WI38 (cell line): ENCODE measurements around the gene GFY.

Source experiments
- H3K4me3 ChIP-seq: 2 replicates; pipeline ENCODE4 v1.5.1; 2011; ENCODE audit warnings: low read depth, mild to moderate bottlenecking, control low read depth, low read length
- TF ChIP-seq, protein P1 (sequence below): IDR thresholded peaks from 2 replicates; pipeline ENCODE4 v1.5.1; 2012; ENCODE audit warnings: low read depth, mild to moderate bottlenecking, control low read depth, low read length

Gene GFY

DNA sequence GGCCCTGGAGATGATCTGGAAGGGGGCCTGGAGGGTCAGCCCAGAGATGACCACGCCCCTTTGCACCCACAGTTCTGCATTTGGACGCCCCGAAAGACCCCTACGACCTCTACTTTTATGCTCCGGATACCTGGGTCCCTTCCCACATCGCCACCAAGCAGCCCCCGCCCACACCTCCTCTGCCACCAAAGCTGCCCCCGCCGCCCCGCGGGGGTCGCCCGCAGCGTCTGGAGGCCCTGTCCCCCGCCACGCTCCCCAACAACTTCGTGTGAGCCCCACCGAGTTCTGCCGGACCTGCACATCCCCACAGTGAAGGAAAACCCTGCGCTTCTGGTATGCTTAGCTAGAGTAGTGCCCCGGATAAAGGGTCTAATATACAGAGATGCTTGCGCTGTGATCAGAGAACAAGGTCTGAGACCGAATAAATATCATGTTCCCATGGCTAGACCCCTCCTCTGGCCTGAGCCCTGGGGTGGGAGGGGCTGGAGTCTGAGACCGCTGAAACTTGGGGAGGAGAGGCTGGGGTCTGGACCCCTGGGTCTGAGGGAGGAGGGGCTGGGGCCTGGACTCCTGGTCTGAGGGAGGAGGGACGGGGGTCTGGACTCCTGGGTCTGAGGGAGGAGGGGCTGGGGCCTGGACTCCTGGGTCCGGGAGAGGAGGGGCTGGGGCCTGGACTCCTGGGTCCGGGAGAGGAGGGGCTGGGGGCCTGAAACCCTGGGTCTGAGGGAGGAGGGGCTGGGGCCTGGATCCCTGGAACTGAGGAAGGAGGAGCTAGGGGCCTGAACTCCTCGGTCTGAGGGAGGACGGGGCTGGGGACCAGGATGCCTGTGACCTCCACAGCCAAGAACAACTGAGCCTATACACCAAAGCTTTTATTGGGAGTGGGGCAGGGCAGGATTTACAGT lies 3.6 kb downstream of the GFY start:
- TF ChIP-seq, protein P1, sequence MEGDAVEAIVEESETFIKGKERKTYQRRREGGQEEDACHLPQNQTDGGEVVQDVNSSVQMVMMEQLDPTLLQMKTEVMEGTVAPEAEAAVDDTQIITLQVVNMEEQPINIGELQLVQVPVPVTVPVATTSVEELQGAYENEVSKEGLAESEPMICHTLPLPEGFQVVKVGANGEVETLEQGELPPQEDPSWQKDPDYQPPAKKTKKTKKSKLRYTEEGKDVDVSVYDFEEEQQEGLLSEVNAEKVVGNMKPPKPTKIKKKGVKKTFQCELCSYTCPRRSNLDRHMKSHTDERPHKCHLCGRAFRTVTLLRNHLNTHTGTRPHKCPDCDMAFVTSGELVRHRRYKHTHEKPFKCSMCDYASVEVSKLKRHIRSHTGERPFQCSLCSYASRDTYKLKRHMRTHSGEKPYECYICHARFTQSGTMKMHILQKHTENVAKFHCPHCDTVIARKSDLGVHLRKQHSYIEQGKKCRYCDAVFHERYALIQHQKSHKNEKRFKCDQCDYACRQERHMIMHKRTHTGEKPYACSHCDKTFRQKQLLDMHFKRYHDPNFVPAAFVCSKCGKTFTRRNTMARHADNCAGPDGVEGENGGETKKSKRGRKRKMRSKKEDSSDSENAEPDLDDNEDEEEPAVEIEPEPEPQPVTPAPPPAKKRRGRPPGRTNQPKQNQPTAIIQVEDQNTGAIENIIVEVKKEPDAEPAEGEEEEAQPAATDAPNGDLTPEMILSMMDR, result no peak
- no peak overlapping the region for H3K4me3 ChIP-seq

DNA sequence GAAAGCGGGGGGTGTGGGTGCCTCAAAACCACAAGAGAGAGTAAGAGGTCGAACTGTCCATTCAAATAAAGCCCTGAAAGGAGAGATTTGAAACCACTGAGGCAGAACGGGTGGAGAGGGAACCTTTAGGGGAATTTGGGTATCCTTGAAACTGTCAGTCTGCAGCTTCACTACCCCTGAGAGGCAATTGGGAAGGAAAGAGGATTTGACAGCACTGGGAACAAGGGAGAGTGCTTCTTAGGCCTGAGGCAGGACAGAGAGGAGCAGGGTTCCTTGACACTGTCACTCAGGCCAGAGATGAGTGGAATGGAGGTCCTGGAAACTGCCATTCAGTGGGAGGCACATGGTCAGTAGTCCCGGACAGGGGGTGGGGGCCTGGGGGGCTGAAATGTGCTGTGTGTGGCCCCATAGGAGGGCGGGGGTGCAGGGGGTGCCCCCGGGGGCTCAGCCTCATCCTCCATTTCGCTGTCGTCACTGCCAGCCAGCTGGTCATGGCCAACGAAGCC lies 5.0 kb downstream of the GFY start:
- H3K4me3 ChIP-seq, result no peak overlapping the region
- TF ChIP-seq, protein P1, result no peak

DNA sequence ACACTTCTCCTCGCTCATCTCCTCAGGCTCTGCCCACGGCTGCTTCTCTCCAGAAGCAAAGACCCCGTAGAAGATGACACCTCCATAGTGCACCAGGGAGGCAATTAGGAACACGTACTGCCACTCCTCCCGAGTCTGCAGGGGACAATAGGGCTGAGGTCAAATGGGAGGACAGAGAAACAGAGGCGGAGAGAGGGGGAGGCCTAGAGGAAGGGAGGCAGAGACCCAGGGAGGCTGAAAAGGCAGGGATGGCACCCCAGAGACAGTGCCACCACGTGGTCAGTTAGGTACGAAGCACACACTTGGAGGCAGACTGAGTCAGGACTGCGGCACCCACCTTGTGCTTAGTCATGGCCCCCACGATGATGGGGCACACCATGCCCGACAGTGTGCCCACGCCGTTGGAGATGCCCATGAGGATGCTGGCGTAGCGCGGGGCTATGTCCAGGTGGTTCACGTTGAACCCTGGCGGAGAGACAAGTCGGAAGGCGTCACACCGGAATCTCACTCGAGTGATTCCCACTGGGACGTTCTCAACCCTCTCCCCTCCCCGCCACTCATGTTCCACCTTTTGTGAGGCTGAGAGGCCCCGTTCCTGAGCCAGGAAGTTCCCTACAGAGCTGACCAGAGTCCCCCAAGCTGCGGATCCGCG lies 5.6 kb downstream of the GFY start:
- TF ChIP-seq, protein P1, result no peak
- H3K4me3 ChIP-seq, result no peak overlapping the region

DNA sequence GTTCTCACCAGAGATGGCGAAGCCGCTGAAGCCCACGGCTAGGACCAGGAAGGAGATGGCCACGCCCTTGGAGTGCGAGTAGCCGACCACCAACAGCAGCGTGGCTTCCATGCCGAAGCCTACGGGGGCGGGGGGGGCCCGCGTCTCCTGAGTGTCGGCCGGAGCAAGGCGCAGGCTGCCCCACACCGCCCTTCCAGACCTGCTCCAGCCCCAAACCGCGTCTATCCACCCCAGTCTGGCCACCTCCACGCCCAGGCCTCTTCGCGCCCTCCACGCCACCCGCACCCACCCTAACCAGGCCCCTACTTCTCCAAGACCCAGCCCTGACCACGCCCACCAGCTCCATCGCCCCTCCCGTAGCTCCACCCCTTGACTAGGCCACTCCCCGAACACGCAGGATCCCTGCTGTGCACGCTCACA lies 6.2 kb downstream of the GFY start:
- no peak overlapping the region for H3K4me3 ChIP-seq
- TF ChIP-seq, protein P1, result no peak

DNA sequence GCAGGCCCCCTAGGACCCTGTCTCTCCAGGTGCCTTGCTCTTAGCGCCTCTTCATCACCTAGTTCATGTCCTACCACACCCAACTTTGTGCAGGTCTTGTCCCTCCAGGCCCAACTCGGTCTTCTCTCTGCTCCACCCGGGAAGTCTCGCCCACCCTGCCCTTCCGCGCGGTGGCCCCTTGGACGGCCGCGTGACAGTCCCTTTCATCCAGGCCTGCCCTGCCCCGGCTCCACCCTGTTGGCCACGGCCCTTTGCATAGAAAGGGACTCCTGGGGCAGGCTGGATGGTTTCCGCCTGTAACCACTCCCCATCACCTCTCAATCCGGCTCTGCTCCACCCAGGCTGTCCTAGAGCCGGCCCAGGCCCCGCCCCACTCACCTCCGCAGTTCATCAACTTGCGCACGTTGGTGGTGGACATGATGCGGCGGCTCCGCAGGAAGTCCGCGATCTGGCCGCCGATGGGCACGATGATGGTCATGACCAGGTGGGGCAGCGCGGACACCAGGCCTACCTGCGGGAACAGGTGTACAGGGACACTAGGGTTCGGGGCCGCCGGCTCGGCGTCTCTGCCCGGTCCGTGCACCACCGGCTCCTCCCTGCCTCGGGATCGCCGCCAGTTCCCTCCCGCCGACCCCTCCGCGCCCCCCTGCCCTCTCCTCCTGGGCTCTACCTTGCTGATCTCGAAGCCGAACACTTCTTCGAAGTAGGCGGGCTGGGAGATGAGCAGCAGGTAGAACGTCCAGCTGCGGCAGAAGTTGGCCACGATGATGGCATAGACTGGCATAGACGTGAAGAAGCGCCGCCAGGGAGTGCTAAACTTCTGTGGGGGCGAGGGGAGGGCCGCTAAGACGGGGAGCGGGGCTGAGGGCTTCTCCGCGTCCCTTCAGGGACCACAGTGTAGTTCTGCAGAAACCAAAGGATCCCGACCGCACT lies 7.2 kb downstream of the GFY start:
- H3K4me3 ChIP-seq, result no peak overlapping the region
- TF ChIP-seq, protein P1, result no peak

DNA sequence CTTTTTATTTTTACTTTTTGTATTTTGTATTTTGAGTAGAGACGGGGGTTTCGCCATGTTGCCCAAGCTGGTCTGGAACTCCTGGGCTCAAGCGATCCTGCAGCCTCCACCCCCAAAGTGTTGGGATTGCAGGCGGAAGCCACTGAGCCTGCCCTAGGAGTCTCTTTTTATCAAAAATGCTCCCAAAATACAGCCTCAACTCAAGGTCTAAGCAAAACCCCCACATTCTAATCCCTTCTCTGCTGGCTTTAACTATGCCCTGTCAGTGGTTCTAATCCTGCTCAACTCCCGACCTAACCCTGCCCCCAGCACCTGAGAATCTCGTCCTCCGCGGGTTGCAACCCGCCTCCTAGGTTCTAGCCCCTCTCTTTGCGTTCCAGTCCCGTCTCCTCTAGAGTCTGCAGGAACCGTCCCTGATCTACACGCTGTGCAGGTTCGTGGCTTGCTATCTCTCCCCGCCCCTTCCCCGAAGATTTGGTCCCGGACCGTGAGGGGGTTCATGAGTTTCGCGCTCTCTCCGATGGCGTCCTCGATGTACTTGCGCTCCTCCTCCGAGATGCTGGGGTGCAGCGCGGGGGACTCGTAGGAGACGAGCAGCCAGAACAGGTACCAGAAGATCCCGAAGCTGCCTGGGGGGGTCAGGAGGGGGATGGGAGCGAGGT lies 8.2 kb downstream of the GFY start:
- TF ChIP-seq, protein P1, result no peak
- H3K4me3 ChIP-seq, result no peak overlapping the region
